NB4 (cell line): ENCODE results near the gene CLSTN3.
A peak's percentile ranks its signal among the peaks of the same experiment; 100 is the strongest.

Experiments
- DNase-seq: peaks from one replicate; pipeline ENCODE4 v3.0.0; 2010; ENCODE audit warnings: low read depth
- H3K4me3 ChIP-seq: one replicate; pipeline ENCODE4 v1.5.1; 2011; ENCODE audit warnings: mild to moderate bottlenecking, low read depth, low read length, moderate library complexity
- CTCF ChIP-seq: IDR thresholded peaks from one replicate; pipeline ENCODE4 v1.5.1; 2012; ENCODE audit warnings: low read depth, low read length
- MYC ChIP-seq: IDR thresholded peaks from 2 replicates; pipeline ENCODE4 v1.6.1; 2011; ENCODE audit warnings: low read depth, low read length
- POLR2A ChIP-seq: IDR thresholded peaks from 2 replicates; pipeline ENCODE4 v1.6.1; 2011; ENCODE audit warnings: mild to moderate bottlenecking; ENCODE audit not compliant: insufficient read length; ENCODE audit errors: extremely low read depth
- TF ChIP-seq, protein P1 (sequence below): IDR thresholded peaks from 2 replicates; pipeline ENCODE4 v1.6.1; 2011; ENCODE audit warnings: low read depth, low read length

CLSTN3 gene

DNA sequence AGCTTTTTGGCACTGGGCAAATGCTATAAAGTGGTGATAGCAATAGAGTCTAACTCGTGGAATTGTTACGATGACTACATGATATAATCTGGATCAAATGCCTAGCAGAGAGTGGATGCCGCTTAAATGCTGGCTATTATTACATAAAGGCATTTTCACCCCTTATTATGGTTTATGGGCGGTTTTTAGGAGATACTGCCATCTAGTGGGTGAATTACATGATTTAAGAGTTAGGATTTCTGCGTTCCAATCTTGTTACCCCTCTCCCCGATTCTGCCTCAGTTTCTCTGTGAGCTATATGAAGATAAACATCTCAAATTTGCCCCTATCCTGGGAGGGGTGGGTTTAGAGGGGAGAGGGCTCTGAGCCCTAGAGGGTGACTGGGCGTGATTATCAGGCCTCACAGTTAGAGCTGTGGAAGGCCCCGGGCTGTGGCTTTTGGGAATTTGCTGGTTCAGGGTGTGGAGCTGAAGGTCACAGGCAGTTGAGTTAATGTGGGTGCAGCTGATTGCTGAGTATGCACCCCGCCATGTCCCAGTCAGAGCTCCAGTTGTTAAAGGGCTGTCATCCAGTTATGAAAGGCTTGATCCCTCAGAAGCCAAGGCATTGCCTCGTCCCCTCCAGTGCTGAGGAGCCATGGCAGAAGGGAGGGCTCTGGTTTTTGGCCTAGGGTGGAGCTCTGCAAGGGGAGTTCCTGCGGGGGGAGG, 14.4 kb downstream of the CLSTN3 start:
- H3K4me3 ChIP-seq = no peak overlapping the region
- TF ChIP-seq CTCF (peak; percentile 38), POLR2A (no peak)
- peak; percentile 53 for DNase-seq

DNA sequence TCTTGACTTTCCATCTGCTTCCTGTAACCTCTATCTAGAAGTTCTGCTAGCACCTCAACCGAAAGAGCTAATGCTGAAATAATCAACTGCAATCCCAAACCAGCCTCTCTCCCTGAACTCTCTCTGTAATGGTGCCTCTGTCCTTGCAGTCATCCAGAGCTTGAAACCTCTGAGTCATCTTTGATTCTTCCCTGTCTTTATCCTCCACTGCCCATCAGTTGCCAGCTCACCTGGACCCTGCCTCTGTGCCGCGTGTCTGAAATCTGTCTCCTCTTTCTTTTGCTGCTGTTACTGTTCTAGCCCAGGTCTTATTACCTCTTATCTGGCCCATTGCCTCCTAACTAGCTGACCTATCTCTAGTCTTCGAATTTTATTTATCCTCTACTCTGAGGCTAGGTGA, 15.5 kb downstream of the CLSTN3 start:
- H3K4me3 ChIP-seq = no peak overlapping the region
- no peak for DNase-seq
- no peak for TF ChIP-seq MYC
- no peak for TF ChIP-seq POLR2A
- TF ChIP-seq, protein P1, sequence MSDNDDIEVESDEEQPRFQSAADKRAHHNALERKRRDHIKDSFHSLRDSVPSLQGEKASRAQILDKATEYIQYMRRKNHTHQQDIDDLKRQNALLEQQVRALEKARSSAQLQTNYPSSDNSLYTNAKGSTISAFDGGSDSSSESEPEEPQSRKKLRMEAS = no peak

- no peak for DNase-seq
- TF ChIP-seq MYC = no peak
- TF ChIP-seq, protein P1 = no peak
- no peak for TF ChIP-seq CTCF
- TF ChIP-seq POLR2A = no peak
- H3K4me3 ChIP-seq = no peak overlapping the region
Observed at GRCh38 chr12:7146228-7146627, 16.1 kb downstream of the CLSTN3 start.

GRCh38 chr12:7146906-7147305, 16.7 kb downstream of the CLSTN3 start:
- no peak overlapping the region for H3K4me3 ChIP-seq
- DNase-seq = no peak
- TF ChIP-seq MYC (no peak), POLR2A (no peak), CTCF (no peak)
- TF ChIP-seq, protein P1 = no peak

GRCh38 chr12:7150356-7150755, 20.2 kb downstream of the CLSTN3 start:
- no peak for TF ChIP-seq CTCF
- no peak for TF ChIP-seq MYC
- TF ChIP-seq, protein P1 = no peak
- TF ChIP-seq POLR2A = no peak
- no peak for DNase-seq
- H3K4me3 ChIP-seq = no peak overlapping the region

GRCh38 chr12:7150841-7151240, 20.7 kb downstream of the CLSTN3 start:
- TF ChIP-seq CTCF (no peak), POLR2A (no peak), MYC (no peak)
- TF ChIP-seq, protein P1 = no peak
- DNase-seq = no peak
- no peak overlapping the region for H3K4me3 ChIP-seq
